Measurements from ENCODE around the gene MAP3K2. TPM values are rescaled to one million over a fixed set of nuclear protein-coding genes. Genes with fewer than 3 reads are reported as not detected.

MAP3K2 gene
- polyA plus RNA-seq, 1 donor from 2014 or later, result 37.0 TPM

DNA sequence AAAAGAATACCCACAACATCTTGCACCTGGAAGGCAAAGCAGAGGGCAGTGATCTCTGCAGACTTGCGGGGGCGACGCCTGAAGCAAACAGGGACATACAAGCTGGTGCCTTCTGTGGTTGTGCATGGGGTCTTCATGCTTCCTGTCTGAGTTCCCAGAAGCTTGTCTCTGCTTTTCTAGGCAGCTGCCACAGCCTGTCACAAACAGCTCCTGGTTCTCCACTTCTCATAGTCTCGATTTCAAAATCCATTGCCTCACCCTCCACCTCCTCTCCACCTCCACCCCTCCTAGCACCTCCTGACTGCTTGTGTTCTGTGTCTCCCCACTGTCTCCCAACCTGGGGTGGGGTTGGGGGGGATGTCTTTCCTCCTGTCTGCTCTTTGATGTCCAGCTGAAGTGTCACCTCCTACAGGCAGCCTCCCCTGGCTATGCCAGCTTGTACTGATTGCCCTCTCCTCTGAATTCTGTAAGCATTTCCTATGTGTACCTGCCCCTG, 28.8 kb upstream of the MAP3K2 start:
- Histone ChIP-seq H3K27ac (ENCODE audit: low read length) (no peak overlapping the region), H2AFZ (ENCODE audit: low read depth, low read length) (no peak overlapping the region), H3K27me3 (ENCODE audit: insufficient read depth, low read depth, low read length) (peaks cover 26% of the 10 kb centered on the region)

More for the DNA sequence above, 28.8 kb upstream of the MAP3K2 start:
- Histone ChIP-seq H3K79me2 (replicated peaks; ENCODE audit: insufficient read depth, low read length) (no peaks in the 10 kb centered on the region), H3F3A (ENCODE audit: insufficient read depth, low read length, poor library complexity, severe bottlenecking) (no peaks in the 10 kb centered on the region), H3K4me2 (ENCODE audit: low read length) (no peak overlapping the region), H3K9me2 (ENCODE audit: insufficient read depth, low read length) (no peaks in the 10 kb centered on the region), H3K36me3 (ENCODE audit: insufficient read depth, low read length) (no peaks in the 10 kb centered on the region), H3K9me3 (ENCODE audit: low read length) (no peaks in the 10 kb centered on the region), H4K20me1 (ENCODE audit: insufficient read depth) (no peaks in the 10 kb centered on the region), H3K9ac (ENCODE audit: low read length) (no peak overlapping the region), H3K4me3 (ENCODE audit: low read length) (peak overlapping the region; percentile 59)
- no peak for TF ChIP-seq SMC3 (conservative IDR thresholded peaks at IDR 0.05; ENCODE audit: poor library complexity)
- no peak for TF ChIP-seq EZH2 (IDR thresholded peaks at IDR 0.05; ENCODE audit: borderline replicate concordance, insufficient read depth, low read length, poor library complexity, severe bottlenecking)
- TF ChIP-seq EP300 (conservative IDR thresholded peaks at IDR 0.05; ENCODE audit: poor library complexity, severe bottlenecking), result no peak
- no peak for TF ChIP-seq RAD21 (conservative IDR thresholded peaks at IDR 0.05)
- no peak for TF ChIP-seq MXI1 (conservative IDR thresholded peaks at IDR 0.05; ENCODE audit: poor library complexity, severe bottlenecking)
- no peak for TF ChIP-seq CTCF (IDR thresholded peaks at IDR 0.05; ENCODE audit: poor library complexity, severe bottlenecking)
- no peak for TF ChIP-seq POLR2AphosphoS5 (IDR thresholded peaks at IDR 0.05)
- no peak for TF ChIP-seq REST (IDR thresholded peaks at IDR 0.05; ENCODE audit: borderline replicate concordance)
- TF ChIP-seq TAF1 (IDR thresholded peaks at IDR 0.05; ENCODE audit: low read depth), result no peak
